HepG2 (cell line): ENCODE data around the gene RTEL1.

Experiments
- CHD2 ChIP-seq: IDR thresholded peaks from 2 replicates; pipeline ENCODE4 v1.6.1; 2011; ENCODE audit warnings: low read depth, low read length, improper control_type of control experiment
- KLF12 ChIP-seq: sonication (generic); formaldehyde crosslinking; IDR thresholded peaks from 2 replicates; pipeline ENCODE4 v1.4.0; 2020; ENCODE audit warnings: missing genetic modification reagents, borderline replicate concordance
- MAX ChIP-seq: IDR thresholded peaks from 2 replicates; pipeline ENCODE4 v1.6.1; 2012; ENCODE audit warnings: inconsistent platforms
- NR2F1 ChIP-seq, 2 experiments: fragments of 450-650 bp in 1 of 2; formaldehyde crosslinking in 1 of 2; IDR thresholded peaks; 2 replicates each; pipeline versions ENCODE4 v1.5.0 to v1.6.1; 2016 to 2020; ENCODE audit warnings: mild to moderate bottlenecking in 1 of 2, missing compliant biosample characterization in 1 of 2, missing genetic modification reagents in 1 of 2, moderate library complexity in 1 of 2
- POLR2A ChIP-seq, 2 experiments: IDR thresholded peaks; 2 replicates each; pipeline ENCODE4 v1.6.1; 2011; ENCODE audit warnings: low read depth in 2 of 2, low read length in 2 of 2, mild to moderate bottlenecking in 1 of 2, moderate library complexity in 1 of 2; ENCODE audit not compliant: insufficient read depth in 1 of 2
- YY1 ChIP-seq: IDR thresholded peaks from 2 replicates; pipeline ENCODE4 v1.6.1; 2011; ENCODE audit warnings: low read length, low read depth, moderate library complexity, mild to moderate bottlenecking; ENCODE audit not compliant: insufficient read depth, insufficient replicate concordance
- ZNF101 ChIP-seq: sonication (generic); formaldehyde crosslinking; IDR thresholded peaks from 2 replicates; pipeline ENCODE4 v1.4.0; 2020; ENCODE audit warnings: mild to moderate bottlenecking, low read depth, missing genetic modification reagents, borderline replicate concordance
- ZNF264 ChIP-seq: sonication (generic); formaldehyde crosslinking; IDR thresholded peaks from 2 replicates; pipeline ENCODE4 v1.4.0; 2020; ENCODE audit warnings: missing genetic modification reagents
- ZNF354B ChIP-seq: sonication (generic); formaldehyde crosslinking; IDR thresholded peaks from 2 replicates; pipeline ENCODE4 v1.8.0; 2022; ENCODE audit warnings: mild to moderate bottlenecking, missing genetic modification reagents

GRCh38 chr20:63660622-63661021 lies 2.5 kb downstream of the RTEL1 start:
- TF ChIP-seq KLF12 (CRISPR knock-in tag) (no peak), CHD2 (no peak), POLR2A (IDR thresholded peaks at IDR 0.05; ENCODE audit: insufficient read depth in 1 of 2, low read depth in 2 of 2, low read length in 2 of 2) (no peak), YY1 (no peak), NR2F1 (CRISPR knock-in tag; IDR thresholded peaks at IDR 0.05) (no peak), MAX (no peak), ZNF354B (CRISPR knock-in tag) (no peak), ZNF101 (CRISPR knock-in tag) (no peak), ZNF264 (no peak)
